DMS79 treated with DMSO at 0.1 percent for 48 hours (cell line): ENCODE data around the gene SPTSSA.
"Not testable (repeated sequence)": the region's sequence is repeated elsewhere in the genome, so short reads cannot be mapped to it uniquely, and the experiment has no call there.

ENCODE experiments used
- DNase-seq: peaks from one replicate; lab custom pipeline; 2025; lab: John Stamatoyannopoulos, UW

The SPTSSA gene, protein sequence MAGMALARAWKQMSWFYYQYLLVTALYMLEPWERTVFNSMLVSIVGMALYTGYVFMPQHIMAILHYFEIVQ

DNA sequence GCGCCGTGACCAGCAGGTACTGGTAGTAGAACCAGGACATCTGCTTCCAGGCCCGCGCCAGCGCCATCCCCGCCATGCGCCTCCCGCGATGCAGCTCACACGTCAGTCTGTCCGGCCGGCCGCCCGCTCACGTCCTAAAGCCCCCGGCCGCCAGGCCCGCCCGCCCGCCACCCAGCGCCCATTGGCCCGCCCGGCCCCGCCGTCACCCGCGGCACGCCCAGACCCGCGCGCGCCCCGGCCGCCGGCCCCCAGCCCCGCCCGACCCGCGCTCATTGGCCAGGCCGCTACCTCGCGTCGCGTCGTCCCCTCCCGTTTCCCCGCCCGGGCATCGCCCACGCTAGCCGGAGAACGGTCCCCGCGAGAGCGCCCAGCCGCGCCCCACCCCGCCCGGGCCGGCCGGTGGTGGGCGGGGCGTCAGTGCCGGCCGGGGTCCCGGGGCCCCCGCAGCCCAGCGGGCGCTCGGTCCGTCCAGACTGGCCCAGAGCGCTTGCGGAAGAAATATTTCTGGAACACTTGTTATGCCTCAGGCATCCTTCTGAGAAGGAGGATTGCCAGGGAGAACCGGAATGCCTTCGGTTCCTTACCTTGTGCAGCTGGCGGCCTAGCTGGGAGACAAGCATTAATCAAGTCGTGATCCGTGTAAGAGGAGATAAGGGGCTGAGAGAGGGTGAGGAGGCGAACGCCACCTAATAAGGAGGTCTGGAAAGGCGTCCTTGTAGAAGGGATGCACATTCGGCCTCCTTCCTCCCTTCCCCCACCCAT lies at the start of gene SPTSSA:
Gene SPTSSA (minus strand): TSS at position 109 of the 762 bp plus-strand sequence. CDS start 33 bp downstream, at position 76.
- DNase-seq = peak; percentile 95

DNA sequence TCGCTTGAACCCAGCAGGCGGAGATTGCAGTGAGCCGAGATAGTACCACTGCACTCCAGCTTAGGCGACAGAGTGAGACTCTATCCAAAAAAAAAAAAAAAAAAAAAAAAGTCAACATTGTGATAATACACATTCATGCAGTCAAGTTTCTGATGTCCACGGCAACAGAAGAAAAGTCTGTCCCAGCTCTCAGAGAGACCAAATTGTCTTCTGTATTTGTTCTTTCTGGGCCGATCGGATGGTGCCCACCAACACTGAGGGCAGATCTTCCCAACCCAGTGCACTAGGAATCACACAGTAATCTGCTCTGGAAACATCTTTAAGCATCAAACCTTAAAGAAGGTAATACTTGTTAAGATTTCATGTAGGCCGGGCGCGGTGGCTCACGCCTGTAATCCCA lies 45.8 kb upstream of the SPTSSA start:
- no peak for DNase-seq

DNA sequence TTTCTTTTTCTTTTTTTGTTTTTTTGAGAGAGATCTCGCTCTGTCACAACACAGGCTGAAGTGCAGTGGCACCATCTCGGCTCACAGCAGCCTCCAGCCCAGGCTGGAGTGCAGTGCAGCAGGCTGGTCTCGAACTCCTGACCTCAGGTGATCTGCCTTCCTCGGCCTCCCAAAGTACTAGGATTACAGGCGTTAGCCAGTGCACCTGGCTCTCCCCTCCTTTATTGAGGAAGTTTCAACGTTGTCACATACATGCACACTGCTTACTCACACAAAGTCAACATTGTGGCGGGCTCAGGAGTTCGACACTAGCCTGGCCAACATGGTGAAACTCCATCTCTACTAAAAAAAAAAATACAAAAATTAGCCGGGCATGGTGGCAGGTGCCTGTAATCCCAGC lies 45.4 kb upstream of the SPTSSA start:
- no peak for DNase-seq

DNA sequence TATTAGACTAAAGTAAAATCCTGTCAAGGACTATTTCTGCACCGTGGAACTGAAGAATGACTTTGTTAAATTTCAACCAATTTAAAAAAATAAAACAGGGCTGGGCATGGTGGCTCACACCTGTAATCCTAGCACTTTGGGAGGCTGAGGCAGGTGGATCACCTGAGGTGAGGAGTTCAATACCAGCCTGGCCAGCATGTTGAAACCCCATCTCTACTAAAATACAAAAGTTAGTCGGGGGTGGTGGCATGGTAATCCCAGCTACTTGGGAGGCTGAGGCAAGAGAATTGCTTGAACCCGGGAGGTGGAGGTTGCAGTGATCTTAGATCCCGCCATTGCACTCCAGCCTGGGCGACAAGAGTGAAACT lies 43.1 kb upstream of the SPTSSA start:
- not testable (repeated sequence) for DNase-seq

DNA sequence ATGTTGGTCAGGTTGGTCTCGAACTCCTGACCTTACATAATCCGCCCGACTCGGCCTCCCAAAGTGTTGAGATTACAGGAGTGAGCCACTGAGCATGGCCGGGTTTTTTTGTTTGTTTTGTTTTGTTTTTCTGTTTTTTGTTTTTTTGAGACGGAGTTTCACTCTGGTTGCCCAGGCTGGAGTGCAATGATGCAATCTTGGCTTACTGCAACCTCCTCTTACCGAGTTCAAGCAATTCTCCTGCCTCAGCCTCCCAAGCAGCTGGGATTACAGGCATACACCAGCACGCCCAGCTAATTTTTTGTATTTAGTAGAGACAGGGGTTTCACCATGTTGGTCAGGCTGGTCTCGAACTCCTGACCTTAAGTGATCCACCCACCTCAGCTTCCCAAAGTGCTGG lies 42.0 kb upstream of the SPTSSA start:
- not testable (repeated sequence) for DNase-seq

DNA sequence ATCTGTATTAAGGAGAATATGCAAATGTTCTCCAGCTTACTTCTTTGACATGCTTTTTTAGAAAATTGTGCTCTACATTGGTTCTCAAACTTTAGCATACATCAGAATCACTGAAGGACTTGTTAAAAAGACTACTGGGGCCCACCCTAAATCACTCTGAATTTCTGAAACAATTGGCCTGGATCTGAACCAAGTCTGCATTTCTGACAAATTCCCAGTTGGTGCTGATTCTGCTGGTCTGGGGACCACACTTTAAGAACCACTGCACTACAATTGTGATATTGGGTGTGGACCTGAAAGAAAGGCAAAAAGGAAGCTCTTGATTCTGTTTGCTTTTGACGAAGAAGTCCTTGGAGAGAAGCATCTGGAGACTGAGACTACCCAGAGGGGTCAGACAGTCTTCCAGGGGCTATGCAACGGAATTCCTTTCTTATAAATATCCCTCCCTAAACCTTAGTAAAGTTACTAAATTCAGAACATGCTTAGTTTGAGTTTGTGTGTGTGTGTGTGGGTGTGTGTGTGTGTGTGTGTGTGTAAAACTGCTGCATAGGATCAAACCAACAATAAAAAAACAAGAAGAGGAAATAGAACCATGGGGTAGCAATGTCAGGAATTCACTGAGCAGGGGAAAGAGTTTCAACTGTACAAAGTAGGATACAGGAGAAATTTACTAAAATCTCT lies 40.6 kb upstream of the SPTSSA start:
- DNase-seq = no peak

DNA sequence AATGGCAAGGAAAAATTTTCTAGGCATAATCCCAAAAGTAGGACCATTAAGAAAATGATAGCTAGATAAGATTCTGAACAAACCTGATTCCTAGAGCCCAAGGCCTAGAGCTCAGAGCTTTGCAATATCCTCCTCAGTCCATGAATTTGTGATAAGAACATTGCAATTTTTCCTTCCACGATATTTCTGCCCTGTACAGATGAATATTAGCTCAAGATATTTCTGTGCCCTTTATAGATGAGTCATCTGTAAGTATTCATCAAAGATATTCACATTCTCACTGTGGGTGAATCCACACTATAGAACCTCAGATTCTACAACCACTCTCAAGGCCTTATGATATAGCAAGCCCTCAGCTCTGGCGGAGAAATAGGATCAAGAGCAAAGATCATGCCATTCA lies 40.0 kb upstream of the SPTSSA start:
- no peak for DNase-seq

GRCh38 chr14:34501004-34501580 lies 39.1 kb upstream of the SPTSSA start:
- DNase-seq = no peak

DNA sequence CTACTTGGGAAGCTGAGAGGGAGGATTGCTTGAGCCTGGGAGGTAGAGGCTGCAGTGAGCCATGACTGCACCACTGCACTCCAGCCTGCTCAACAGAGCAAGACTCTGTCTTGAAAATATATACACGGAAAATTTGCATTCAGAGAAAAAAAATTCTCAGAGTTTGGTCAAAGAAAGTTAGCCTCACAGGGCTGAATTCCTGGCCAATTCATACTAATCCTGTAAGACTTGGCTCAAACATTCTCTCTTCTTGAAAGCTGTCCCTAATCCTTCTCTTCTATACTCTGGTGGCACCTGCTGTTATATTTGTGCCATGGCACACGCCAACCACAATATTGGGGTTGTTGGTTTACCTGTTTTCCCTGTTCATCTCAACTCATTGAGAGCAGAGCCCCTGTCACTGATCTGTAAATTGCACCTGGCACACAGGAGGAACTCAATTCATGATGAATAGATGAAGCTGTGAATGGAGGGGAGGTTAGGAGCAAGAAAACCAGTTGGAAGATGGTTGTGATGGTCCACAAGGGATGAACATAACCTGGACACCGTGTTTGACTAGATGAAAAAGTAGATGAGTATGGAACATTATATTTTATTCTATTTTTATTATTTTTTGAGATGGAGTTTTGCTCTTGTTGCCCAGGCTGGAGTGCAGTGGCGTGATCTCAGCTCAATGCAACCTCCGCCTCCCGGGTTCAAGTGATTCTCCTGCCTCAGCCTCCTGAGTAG lies 36.8 kb upstream of the SPTSSA start:
- DNase-seq = peak; percentile 42

DNA sequence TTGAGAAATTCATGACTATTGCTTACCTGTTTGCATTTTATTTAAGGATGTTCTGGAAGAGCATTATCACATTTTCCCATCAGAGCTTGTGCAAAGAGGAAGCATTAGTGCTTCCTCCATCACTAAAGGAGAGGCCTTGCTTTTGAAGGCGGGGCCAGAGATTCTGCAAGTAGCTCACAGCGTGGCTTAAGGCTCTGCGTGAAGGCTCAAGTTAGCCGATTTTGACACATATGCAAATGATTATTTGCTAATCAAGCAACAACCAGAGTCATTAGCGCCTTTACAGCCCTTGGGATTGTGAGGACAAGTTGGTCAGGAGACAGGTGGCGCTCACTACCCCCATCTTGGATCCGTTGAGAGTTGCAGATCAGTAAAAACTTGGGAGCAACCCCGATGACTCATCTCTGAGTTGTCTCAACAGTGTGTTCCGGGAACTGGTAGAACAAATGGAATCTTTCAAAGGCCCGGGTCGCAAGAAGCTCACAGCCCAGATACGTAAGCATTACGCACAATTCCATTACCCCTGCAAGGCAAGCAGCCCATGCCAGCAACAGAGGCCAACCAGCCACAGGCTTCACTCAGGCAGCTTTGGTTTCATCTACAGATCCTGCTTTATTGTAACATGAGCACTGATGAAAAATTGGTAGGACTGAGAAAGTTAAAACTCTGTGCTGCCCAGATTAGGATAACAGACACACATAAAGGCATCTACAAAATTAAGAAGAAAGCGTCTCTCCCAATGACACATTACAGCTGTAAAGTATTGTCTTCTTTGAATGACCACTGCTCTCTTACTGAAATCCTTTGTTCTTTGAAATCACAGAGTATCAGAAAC lies 34.9 kb upstream of the SPTSSA start:
- no peak for DNase-seq

- DNase-seq = no peak
Measured at GRCh38 chr14:34496007-34496678, 34.1 kb upstream of the SPTSSA start.

DNA sequence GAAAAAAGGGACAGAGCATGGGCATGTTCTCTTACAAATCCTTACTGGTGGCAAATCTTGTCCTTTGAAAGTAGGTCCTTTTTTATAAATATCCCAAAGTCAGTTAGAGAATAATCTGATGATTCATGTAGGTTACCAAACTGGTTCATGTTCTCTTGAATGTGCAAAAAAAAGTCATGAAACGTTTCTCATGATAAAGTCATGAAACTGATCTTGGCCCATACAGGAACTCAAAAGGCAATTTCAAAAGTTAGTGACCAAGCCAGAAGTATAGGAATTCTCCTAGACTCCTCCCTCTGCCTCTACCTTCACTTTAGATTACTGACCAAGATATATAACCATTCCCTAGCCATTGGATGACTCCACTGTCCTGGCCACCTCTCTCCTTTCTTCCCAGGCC lies 27.3 kb upstream of the SPTSSA start:
- DNase-seq = no peak

DNA sequence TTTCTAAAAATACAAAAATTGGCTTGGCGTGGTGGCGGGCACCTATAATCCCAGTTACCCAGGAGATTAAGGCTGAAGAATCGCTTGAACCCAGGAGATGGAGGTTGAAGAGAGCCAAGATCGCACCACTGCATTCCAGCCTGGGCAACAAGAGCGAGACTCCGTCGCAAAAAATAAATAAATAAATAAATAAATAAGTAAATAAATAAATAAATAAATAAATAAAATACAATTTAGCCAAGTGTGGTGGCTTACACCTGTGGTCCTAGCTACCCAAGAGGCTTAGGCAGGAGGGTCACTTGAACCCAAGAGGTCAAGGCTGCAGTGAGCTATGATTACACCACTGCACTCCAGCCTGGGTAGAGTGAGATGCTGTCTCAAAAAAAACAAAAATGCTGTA lies 26.5 kb upstream of the SPTSSA start:
- no peak for DNase-seq

- DNase-seq = no peak
Measured at GRCh38 chr14:34484726-34485125, 22.7 kb upstream of the SPTSSA start.

- DNase-seq = no peak
Measured at GRCh38 chr14:34482463-34482862, 20.4 kb upstream of the SPTSSA start.

- no peak for DNase-seq
Measured at GRCh38 chr14:34479694-34480093, 17.7 kb upstream of the SPTSSA start.

DNA sequence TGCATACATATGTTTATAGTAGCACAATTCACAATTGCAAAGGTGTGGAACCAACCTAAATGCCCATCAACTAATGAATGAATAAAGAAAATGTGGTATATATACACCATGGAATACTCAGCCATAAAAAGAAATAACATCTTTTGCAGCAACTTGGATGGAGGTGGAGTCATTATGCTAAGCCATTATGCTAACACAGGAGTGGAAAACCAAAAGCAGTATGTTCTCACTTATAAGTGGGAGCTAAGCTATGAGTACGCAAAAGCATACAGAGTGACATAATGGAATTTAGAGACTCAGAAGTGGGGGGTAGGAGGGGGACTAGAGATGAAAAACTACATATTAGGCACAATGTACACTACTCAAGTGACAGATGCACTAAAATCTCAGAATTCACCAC lies 16.2 kb upstream of the SPTSSA start:
- no peak for DNase-seq

GRCh38 chr14:34476036-34476435 lies 14.0 kb upstream of the SPTSSA start:
- not testable (repeated sequence) for DNase-seq

DNA sequence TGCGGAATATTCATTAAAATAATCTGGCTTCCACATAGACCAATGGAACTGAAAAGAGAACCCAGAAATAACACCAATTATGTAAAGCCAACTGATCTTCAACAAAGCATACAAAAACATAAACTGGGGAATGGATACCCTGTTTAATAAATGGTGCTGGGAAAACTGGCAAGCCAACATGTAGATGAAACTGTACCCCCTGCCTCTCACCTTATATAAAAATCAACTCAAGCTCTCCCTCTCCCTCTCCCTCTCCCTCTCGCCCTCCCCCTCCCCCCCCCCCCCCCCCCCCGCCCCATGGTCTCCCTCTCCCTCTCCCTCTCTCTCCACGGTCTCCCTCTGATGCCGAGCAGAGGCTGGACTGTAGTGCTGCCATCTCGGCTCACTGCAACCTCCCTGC lies 13.1 kb upstream of the SPTSSA start:
- no peak for DNase-seq

DNA sequence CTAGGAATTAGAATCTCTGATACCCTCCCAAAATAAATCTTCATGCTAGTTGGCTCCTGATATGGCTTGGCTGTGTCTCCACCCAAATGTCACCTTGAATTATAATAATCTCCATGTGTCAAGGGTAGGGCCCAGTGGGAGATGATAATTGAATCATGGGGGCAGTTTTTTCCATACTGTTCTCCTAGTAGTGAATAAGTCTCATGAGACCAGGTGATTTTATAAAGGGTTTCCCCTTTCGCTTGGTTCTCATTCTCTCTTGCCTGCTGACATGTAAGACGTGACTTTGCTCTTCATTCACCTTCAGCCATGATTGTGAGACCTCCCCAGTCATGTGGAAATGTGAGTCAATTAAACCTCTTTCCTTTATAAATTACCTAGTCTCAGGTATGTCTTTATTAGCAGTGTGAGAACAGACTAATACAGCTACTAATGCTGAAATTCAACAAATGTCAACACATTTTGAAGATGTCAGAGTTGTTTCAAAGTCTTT lies 12.2 kb upstream of the SPTSSA start:
- DNase-seq = no peak
